K562 (cell line): ENCODE data around the gene SARS2. TPM values are rescaled to one million over a fixed set of nuclear protein-coding genes. Genes with fewer than 3 reads are reported as not detected.

Source experiments
- BCOR ChIP-seq: fragments of 450-650 bp; IDR thresholded peaks from 2 replicates; pipeline ENCODE4 v1.6.1; 2016
- C11orf30 ChIP-seq: fragments of 450-650 bp; IDR thresholded peaks from 2 replicates; pipeline ENCODE4 v1.6.1; 2016; ENCODE audit warnings: low read depth, mild to moderate bottlenecking
- EHMT2 ChIP-seq: fragments of 450-650 bp; IDR thresholded peaks from 2 replicates; pipeline ENCODE4 v1.6.1; 2018; ENCODE audit warnings: antibody characterized with exemption
- FOXK1 ChIP-seq: sonication (generic); formaldehyde crosslinking; IDR thresholded peaks from 2 replicates; pipeline ENCODE4 v1.8.0; 2022; ENCODE audit warnings: missing genetic modification reagents, mild to moderate bottlenecking, borderline replicate concordance
- GTF2B ChIP-seq: IDR thresholded peaks from 2 replicates; pipeline ENCODE4 v1.6.1; 2011; ENCODE audit not compliant: insufficient read length; ENCODE audit errors: extremely low read depth
- HNRNPUL1 ChIP-seq: fragments of 200-400 bp; formaldehyde crosslinking; IDR thresholded peaks from 2 replicates; pipeline ENCODE4 v1.6.1; 2017; ENCODE audit warnings: low read length
- HOMEZ ChIP-seq: fragments of 250-450 bp; sonication (Bioruptor Pico); IDR thresholded peaks from 2 replicates; pipeline ENCODE4 v1.4.0; 2020; ENCODE audit warnings: mild to moderate bottlenecking, moderate library complexity
- KAT8 ChIP-seq: fragments of 450-650 bp; IDR thresholded peaks from 2 replicates; pipeline ENCODE4 v1.6.1; 2016; ENCODE audit warnings: low read depth, mild to moderate bottlenecking
- KLF10 ChIP-seq: fragments of 250-450 bp; sonication (Bioruptor Pico); IDR thresholded peaks from 2 replicates; pipeline ENCODE4 v1.6.1; 2021; ENCODE audit warnings: matching md5 sums
- RREB1 ChIP-seq: fragments of 250-450 bp; sonication (Bioruptor Pico); IDR thresholded peaks from 2 replicates; pipeline ENCODE4 v1.4.0; 2020
- SRSF7 ChIP-seq: fragments of 200-400 bp; formaldehyde crosslinking; optimal IDR thresholded peaks from 2 replicates; pipeline ENCODE3; 2017; ENCODE audit warnings: mild to moderate bottlenecking, low read depth, low read length
- STAT6 ChIP-seq: sonication (generic); formaldehyde crosslinking; IDR thresholded peaks from 2 replicates; pipeline ENCODE4 v1.8.1; 2023; ENCODE audit warnings: mild to moderate bottlenecking, missing genetic modification reagents
- ZBTB9 ChIP-seq: fragments of 450-650 bp; formaldehyde crosslinking; IDR thresholded peaks from 2 replicates; pipeline ENCODE4 v1.4.0; 2020; ENCODE audit warnings: mild to moderate bottlenecking, moderate library complexity
- ZKSCAN1 ChIP-seq: fragments of 150-350 bp; IDR thresholded peaks from 2 replicates; pipeline ENCODE4 v1.6.1; 2016; ENCODE audit warnings: low read depth, low read length
- ZNF274 ChIP-seq: IDR thresholded peaks from 2 replicates; pipeline ENCODE4 v1.6.1; 2011; ENCODE audit warnings: low read depth, mild to moderate bottlenecking, low read length, moderate library complexity, borderline replicate concordance
- ZNF436 ChIP-seq: fragments of 250-450, 450-650 bp; sonication (Bioruptor Pico); formaldehyde crosslinking; IDR thresholded peaks from 2 replicates; pipeline ENCODE4 v1.7.0; 2020; ENCODE audit warnings: mild to moderate bottlenecking
- ZNF696 ChIP-seq: fragments of 250-450 bp; sonication (Bioruptor Pico); conservative IDR thresholded peaks from 2 replicates; pipeline ENCODE4 v1.4.0; 2020; ENCODE audit warnings: mild to moderate bottlenecking, moderate library complexity
- polyA plus RNA-seq, 8 experiments: library from polyadenylated mRNA; depleted of rRNA in 4 of 8; stranded (reverse) in 5 of 8; unstranded in 3 of 8; fragments of >200 nt; fragmentation: Nextera tagmentation in 2 of 8; fragmentation: Illumina TruSeq in 1 of 8; extraction: Ambion mirVana in 2 of 8; extraction: Trizol in 1 of 8; gene quantifications; 2 replicates each; pipeline versions ENCODE4 v1.2.1 to v1.2.3, GENCODE V29; 2011 to 2014; ENCODE audit warnings: inconsistent platforms in 1 of 8, missing spikeins in 1 of 8
- total RNA-seq, 7 experiments: library from RNA; depleted of rRNA in 6 of 7; stranded (reverse); fragments of >200 nt in 6 of 7; fragmentation: Illumina TruSeq in 2 of 7; extraction: Trizol in 2 of 7; gene quantifications; 2 replicates each; pipeline versions ENCODE4 v1.2.1 to v1.2.3, GENCODE V29; 2011 to 2021; ENCODE audit warnings: low replicate concordance in 1 of 7

Gene SARS2
- total and polyA plus RNA-seq, 9 of the 15 experiments (the other 6 are each of a cell fraction or from before 2014, with no cell fraction given) = 3.1 to 59.1 (median 31.7) TPM

- TF ChIP-seq ZNF274 = no peak
- TF ChIP-seq EHMT2 = no peak
- no peak for TF ChIP-seq FOXK1 (CRISPR knock-in tag)
- no peak for TF ChIP-seq HNRNPUL1
- no peak for TF ChIP-seq BCOR
- no peak for TF ChIP-seq GTF2B
- TF ChIP-seq KLF10 (CRISPR knock-in tag) = no peak
- no peak for TF ChIP-seq SRSF7
- TF ChIP-seq STAT6 (CRISPR knock-in tag) = no peak
- peak; percentile 89 for TF ChIP-seq C11orf30
- TF ChIP-seq ZNF696 = no peak
- TF ChIP-seq ZKSCAN1 = no peak
- TF ChIP-seq KAT8 = no peak
- TF ChIP-seq HOMEZ (CRISPR knock-in tag) = no peak
- no peak for TF ChIP-seq ZNF436 (CRISPR knock-in tag)
- no peak for TF ChIP-seq ZBTB9
- no peak for TF ChIP-seq RREB1 (CRISPR knock-in tag)
Observed at GRCh38 chr19:38899447-38900201, 30.9 kb downstream of the SARS2 start, which contains the start of the genes NFKBIB and SIRT2 (continued).
